Glutamatergic neuron (in vitro differentiated cells): ENCODE results near the gene DSC2. TPM values are rescaled to one million over a fixed set of nuclear protein-coding genes. Genes with fewer than 3 reads are reported as not detected.

ENCODE experiments used
- DNase-seq: peaks from one replicate; pipeline ENCODE4 v3.0.0; 2022
- H3K27ac Mint-ChIP-seq: one replicate; pipeline ENCODE4 v1.8.0; 2020; ENCODE audit warnings: mild to moderate bottlenecking, mixed read lengths, inconsistent platforms; ENCODE audit not compliant: unreplicated experiment
- H3K27me3 Mint-ChIP-seq: one replicate; pipeline ENCODE4 v1.8.0; 2020; ENCODE audit warnings: mild to moderate bottlenecking, moderate library complexity, mixed read lengths, inconsistent platforms; ENCODE audit not compliant: unreplicated experiment
- H3K36me3 Mint-ChIP-seq: one replicate; pipeline ENCODE4 v1.8.0; 2020; ENCODE audit warnings: mild to moderate bottlenecking, mixed read lengths, inconsistent platforms; ENCODE audit not compliant: unreplicated experiment
- H3K4me1 Mint-ChIP-seq: one replicate; pipeline ENCODE4 v1.8.0; 2020; ENCODE audit warnings: mild to moderate bottlenecking, low read depth, mixed read lengths, inconsistent platforms; ENCODE audit not compliant: unreplicated experiment
- H3K4me3 Mint-ChIP-seq: one replicate; pipeline ENCODE4 v1.8.0; 2020; ENCODE audit warnings: mild to moderate bottlenecking, mixed read lengths, inconsistent platforms; ENCODE audit not compliant: unreplicated experiment
- H3K9me3 Mint-ChIP-seq: one replicate; pipeline ENCODE4 v1.8.0; 2020; ENCODE audit warnings: mild to moderate bottlenecking, moderate library complexity, mixed read lengths, inconsistent platforms; ENCODE audit not compliant: unreplicated experiment
- CTCF ChIP-seq: fragments of 200-600 bp; sonication (generic); IDR thresholded peaks from one replicate; pipeline ENCODE4 v1.5.0; 2021; ENCODE audit not compliant: partially characterized antibody, unreplicated experiment
- total RNA-seq: library from RNA; stranded (reverse); fragmentation: NEBNext Ultra II Directional; extraction: Animal tissue kit (Norgen Biotek cat#: 25700); gene quantifications from one replicate; pipeline ENCODE4 v1.2.1, GENCODE V29; 2021; ENCODE audit not compliant: unreplicated experiment

DSC2 gene
- total RNA-seq, 1 donor from 2014 or later = 31.4 TPM

GRCh38 chr18:31058897-31059296 lies 43.3 kb downstream of the DSC2 start:
- H3K4me3 Mint-ChIP-seq = no peak overlapping the region
- DNase-seq = no peak
- peaks cover 5% of the 10 kb centered on the region for H3K27me3 Mint-ChIP-seq
- H3K36me3 Mint-ChIP-seq = no peaks in the 10 kb centered on the region
- no peak overlapping the region for H3K27ac Mint-ChIP-seq
- no peak for TF ChIP-seq CTCF
- H3K9me3 Mint-ChIP-seq = peaks cover 4% of the 10 kb centered on the region
- peaks cover 17% of the 10 kb centered on the region for H3K4me1 Mint-ChIP-seq

- peaks cover 17% of the 10 kb centered on the region for H3K4me1 Mint-ChIP-seq
- TF ChIP-seq CTCF = no peak
- H3K4me3 Mint-ChIP-seq = no peak overlapping the region
- H3K27ac Mint-ChIP-seq = no peak overlapping the region
- no peak for DNase-seq
- H3K36me3 Mint-ChIP-seq = no peaks in the 10 kb centered on the region
- H3K9me3 Mint-ChIP-seq = peaks cover 4% of the 10 kb centered on the region
- peaks cover 5% of the 10 kb centered on the region for H3K27me3 Mint-ChIP-seq
Observed at GRCh38 chr18:31057917-31058316, 44.3 kb downstream of the DSC2 start.

GRCh38 chr18:31057051-31057450 lies 45.2 kb downstream of the DSC2 start:
- DNase-seq = no peak
- H3K9me3 Mint-ChIP-seq = peaks cover 4% of the 10 kb centered on the region

DNA sequence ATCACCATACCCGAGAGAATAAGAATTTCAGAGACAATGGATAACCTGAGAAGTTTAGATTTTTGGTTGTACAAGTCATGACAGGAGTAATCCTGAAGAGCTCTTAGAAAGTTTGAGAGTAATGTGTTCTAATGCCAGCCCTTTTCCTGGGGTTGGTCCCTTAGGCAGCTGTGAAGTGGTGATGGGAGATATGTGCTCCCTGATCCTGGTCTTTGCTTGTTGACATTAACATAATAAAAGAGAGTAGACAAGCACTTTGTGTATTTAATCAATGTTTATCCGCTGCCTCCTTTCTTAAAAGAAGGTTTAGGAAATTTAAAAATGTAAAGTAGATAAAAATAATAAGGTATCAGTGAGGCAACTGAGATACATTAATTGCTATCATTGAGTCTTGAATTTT lies 45.9 kb downstream of the DSC2 start:
- Mint-ChIP-seq H3K27me3 (peaks cover 3% of the 10 kb centered on the region), H3K9me3 (peaks cover 4% of the 10 kb centered on the region), H3K4me1 (peaks cover 14% of the 10 kb centered on the region), H3K4me3 (no peak overlapping the region), H3K36me3 (no peaks in the 10 kb centered on the region), H3K27ac (no peak overlapping the region)
- DNase-seq = no peak
- TF ChIP-seq CTCF = no peak

More at GRCh38 chr18:31057051-31057450, 45.2 kb downstream of the DSC2 start:
- no peak for TF ChIP-seq CTCF
- Mint-ChIP-seq H3K27me3 (peaks cover 3% of the 10 kb centered on the region), H3K27ac (no peak overlapping the region), H3K4me3 (no peak overlapping the region), H3K4me1 (peaks cover 17% of the 10 kb centered on the region), H3K36me3 (no peaks in the 10 kb centered on the region)

DNA sequence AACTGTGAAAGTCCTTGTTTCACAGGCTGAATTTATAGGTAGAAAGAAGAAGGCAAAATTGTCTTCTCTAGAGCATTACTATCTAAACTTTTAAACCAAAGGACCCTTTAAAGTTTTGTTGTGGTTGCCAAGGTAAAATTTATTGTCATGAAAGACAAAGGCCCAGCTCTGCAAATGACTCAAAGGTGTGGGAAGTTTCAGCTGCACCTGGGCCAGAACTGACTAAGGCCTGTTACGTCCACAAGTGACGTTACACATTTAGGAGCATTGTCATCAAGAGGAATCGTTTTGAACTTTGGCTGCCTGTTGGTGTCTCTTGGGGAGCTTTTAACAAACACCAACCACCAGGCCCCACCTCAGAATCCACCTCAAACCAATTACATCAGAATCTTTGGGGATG lies 51.6 kb downstream of the DSC2 start:
- H3K36me3 Mint-ChIP-seq = no peaks in the 10 kb centered on the region
- H3K4me3 Mint-ChIP-seq = no peak overlapping the region
- peaks cover 2% of the 10 kb centered on the region for H3K27me3 Mint-ChIP-seq
- no peaks in the 10 kb centered on the region for H3K4me1 Mint-ChIP-seq
- DNase-seq = no peak
- TF ChIP-seq CTCF = no peak
- H3K27ac Mint-ChIP-seq = no peak overlapping the region
- H3K9me3 Mint-ChIP-seq = no peaks in the 10 kb centered on the region
